ENCODE measurements around the gene SLC16A3. TPM values are rescaled to one million over a fixed set of nuclear protein-coding genes. Genes with fewer than 3 reads are reported as not detected.

Gene SLC16A3
- total and polyA plus RNA-seq, 9 of the 15 experiments (the other 6 are each of a cell fraction or from before 2014, with no cell fraction given): 0.11 to 5.4 (median 1.2) TPM; not detected in 2

DNA sequence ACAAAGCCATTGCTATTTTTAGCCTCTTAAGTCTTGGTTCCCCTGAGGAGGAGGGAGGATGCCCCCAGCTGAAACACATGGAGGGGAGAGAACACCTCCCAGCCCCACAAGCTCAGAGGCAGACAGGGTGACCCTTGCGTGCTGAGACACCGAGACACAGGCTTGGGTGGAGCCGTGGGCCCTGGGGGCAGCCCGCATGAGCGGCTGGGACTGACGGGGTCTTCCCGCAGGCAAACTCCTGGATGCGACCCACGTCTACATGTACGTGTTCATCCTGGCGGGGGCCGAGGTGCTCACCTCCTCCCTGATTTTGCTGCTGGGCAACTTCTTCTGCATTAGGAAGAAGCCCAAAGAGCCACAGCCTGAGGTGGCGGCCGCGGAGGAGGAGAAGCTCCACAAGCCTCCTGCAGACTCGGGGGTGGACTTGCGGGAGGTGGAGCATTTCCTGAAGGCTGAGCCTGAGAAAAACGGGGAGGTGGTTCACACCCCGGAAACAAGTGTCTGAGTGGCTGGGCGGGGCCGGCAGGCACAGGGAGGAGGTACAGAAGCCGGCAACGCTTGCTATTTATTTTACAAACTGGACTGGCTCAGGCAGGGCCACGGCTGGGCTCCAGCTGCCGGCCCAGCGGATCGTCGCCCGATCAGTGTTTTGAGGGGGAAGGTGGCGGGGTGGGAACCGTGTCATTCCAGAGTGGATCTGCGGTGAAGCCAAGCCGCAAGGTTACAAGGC, 9.8 kb downstream of the SLC16A3 start (continued):
- TF ChIP-seq POLR2AphosphoS5 (IDR thresholded peaks at IDR 0.05; ENCODE audit: control insufficient read depth, insufficient read depth, low read depth, low read length) (0 out of 2 replicates have a peak, but pooled peaks have one; percentile 40), ZNF23 (CRISPR knock-in tag; IDR thresholded peaks at IDR 0.05) (no peak), CCNT2 (IDR thresholded peaks at IDR 0.05; ENCODE audit: borderline replicate concordance, extremely low read depth, insufficient read length, low read depth, low read length) (peak; percentile 39), POLR2AphosphoS2 (IDR thresholded peaks at IDR 0.05; ENCODE audit: low read length) (0 out of 2 replicates have a peak, but pooled peaks have one; percentile 58), SRF (CRISPR knock-in tag; IDR thresholded peaks at IDR 0.05) (peak in 1 of 2 experiments; percentile 57; a peak in 1 of 4 replicates), CBFB (CRISPR knock-in tag; IDR thresholded peaks at IDR 0.05) (no peak), POLR3A (IDR thresholded peaks at IDR 0.05; ENCODE audit: borderline replicate concordance, extremely low read depth, insufficient read depth, insufficient read length) (no peak), ZBTB9 (CRISPR knock-in tag; IDR thresholded peaks at IDR 0.05) (no peak), YY1 (IDR thresholded peaks at IDR 0.05; ENCODE audit: borderline replicate concordance in 1 of 3, control insufficient read depth in 1 of 3, extremely low read depth in 1 of 3, insufficient read depth in 3 of 3, insufficient read length in 1 of 3, insufficient replicate concordance in 2 of 3, low read depth in 1 of 3, low read length in 2 of 3) (peak in 1 of 3 experiments; percentile 26), NCOR1 (IDR thresholded peaks at IDR 0.05) (no peak), SMARCE1 (IDR thresholded peaks at IDR 0.05) (0 out of 2 replicates have a peak, but pooled peaks have one; percentile 12)
- TF ChIP-seq, protein P1, sequence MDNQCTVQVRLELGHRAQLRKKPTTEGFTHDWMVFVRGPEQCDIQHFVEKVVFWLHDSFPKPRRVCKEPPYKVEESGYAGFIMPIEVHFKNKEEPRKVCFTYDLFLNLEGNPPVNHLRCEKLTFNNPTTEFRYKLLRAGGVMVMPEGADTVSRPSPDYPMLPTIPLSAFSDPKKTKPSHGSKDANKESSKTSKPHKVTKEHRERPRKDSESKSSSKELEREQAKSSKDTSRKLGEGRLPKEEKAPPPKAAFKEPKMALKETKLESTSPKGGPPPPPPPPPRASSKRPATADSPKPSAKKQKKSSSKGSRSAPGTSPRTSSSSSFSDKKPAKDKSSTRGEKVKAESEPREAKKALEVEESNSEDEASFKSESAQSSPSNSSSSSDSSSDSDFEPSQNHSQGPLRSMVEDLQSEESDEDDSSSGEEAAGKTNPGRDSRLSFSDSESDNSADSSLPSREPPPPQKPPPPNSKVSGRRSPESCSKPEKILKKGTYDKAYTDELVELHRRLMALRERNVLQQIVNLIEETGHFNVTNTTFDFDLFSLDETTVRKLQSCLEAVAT (IDR thresholded peaks at IDR 0.05): no peak
- TF ChIP-seq, protein P2, sequence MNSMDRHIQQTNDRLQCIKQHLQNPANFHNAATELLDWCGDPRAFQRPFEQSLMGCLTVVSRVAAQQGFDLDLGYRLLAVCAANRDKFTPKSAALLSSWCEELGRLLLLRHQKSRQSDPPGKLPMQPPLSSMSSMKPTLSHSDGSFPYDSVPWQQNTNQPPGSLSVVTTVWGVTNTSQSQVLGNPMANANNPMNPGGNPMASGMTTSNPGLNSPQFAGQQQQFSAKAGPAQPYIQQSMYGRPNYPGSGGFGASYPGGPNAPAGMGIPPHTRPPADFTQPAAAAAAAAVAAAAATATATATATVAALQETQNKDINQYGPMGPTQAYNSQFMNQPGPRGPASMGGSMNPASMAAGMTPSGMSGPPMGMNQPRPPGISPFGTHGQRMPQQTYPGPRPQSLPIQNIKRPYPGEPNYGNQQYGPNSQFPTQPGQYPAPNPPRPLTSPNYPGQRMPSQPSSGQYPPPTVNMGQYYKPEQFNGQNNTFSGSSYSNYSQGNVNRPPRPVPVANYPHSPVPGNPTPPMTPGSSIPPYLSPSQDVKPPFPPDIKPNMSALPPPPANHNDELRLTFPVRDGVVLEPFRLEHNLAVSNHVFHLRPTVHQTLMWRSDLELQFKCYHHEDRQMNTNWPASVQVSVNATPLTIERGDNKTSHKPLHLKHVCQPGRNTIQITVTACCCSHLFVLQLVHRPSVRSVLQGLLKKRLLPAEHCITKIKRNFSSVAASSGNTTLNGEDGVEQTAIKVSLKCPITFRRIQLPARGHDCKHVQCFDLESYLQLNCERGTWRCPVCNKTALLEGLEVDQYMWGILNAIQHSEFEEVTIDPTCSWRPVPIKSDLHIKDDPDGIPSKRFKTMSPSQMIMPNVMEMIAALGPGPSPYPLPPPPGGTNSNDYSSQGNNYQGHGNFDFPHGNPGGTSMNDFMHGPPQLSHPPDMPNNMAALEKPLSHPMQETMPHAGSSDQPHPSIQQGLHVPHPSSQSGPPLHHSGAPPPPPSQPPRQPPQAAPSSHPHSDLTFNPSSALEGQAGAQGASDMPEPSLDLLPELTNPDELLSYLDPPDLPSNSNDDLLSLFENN (IDR thresholded peaks at IDR 0.05; ENCODE audit: low read depth in 2 of 2, low read length in 2 of 2): 0 out of 4 replicates have a peak, but pooled peaks of 1 of the 2 experiments have one; percentile 17
- TF ChIP-seq, protein P3, sequence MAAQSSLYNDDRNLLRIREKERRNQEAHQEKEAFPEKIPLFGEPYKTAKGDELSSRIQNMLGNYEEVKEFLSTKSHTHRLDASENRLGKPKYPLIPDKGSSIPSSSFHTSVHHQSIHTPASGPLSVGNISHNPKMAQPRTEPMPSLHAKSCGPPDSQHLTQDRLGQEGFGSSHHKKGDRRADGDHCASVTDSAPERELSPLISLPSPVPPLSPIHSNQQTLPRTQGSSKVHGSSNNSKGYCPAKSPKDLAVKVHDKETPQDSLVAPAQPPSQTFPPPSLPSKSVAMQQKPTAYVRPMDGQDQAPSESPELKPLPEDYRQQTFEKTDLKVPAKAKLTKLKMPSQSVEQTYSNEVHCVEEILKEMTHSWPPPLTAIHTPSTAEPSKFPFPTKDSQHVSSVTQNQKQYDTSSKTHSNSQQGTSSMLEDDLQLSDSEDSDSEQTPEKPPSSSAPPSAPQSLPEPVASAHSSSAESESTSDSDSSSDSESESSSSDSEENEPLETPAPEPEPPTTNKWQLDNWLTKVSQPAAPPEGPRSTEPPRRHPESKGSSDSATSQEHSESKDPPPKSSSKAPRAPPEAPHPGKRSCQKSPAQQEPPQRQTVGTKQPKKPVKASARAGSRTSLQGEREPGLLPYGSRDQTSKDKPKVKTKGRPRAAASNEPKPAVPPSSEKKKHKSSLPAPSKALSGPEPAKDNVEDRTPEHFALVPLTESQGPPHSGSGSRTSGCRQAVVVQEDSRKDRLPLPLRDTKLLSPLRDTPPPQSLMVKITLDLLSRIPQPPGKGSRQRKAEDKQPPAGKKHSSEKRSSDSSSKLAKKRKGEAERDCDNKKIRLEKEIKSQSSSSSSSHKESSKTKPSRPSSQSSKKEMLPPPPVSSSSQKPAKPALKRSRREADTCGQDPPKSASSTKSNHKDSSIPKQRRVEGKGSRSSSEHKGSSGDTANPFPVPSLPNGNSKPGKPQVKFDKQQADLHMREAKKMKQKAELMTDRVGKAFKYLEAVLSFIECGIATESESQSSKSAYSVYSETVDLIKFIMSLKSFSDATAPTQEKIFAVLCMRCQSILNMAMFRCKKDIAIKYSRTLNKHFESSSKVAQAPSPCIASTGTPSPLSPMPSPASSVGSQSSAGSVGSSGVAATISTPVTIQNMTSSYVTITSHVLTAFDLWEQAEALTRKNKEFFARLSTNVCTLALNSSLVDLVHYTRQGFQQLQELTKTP (IDR thresholded peaks at IDR 0.05; ENCODE audit: low read depth in 1 of 2, partially characterized antibody in 2 of 2): peak in 1 of 2 experiments; percentile 29
